GM21447 (cell line): ENCODE measurements around the gene CERS4.
"Not testable (repeated sequence)": the region's sequence is repeated elsewhere in the genome, so short reads cannot be mapped to it uniquely, and the experiment has no call there.

ENCODE experiments used
- ATAC-seq: cut with Tn5 transposase; IDR thresholded peaks from one replicate; pipeline ENCODE4 v1.9.1; 2021; ENCODE audit not compliant: unreplicated experiment

CERS4 gene

GRCh38 chr19:8208922-8209461 lies at the start of gene CERS4:
CERS4 (plus strand) TSS chr19:8209370; CDS start chr19:8251077, 41,707 bp downstream.
- peak; percentile 40 for ATAC-seq

- no peak for ATAC-seq
These were observed 48.0 kb upstream of the CERS4 start for GRCh38 chr19:8161135-8161646.

GRCh38 chr19:8163759-8164158 lies 45.4 kb upstream of the CERS4 start:
- no peak for ATAC-seq

GRCh38 chr19:8167985-8168384 lies 41.2 kb upstream of the CERS4 start:
- no peak for ATAC-seq

- ATAC-seq: no peak
These were observed 40.6 kb upstream of the CERS4 start for GRCh38 chr19:8168537-8168936.

GRCh38 chr19:8174706-8175105 lies 34.5 kb upstream of the CERS4 start:
- no peak for ATAC-seq

- no peak for ATAC-seq
These were observed 29.2 kb upstream of the CERS4 start for GRCh38 chr19:8180018-8180417.

GRCh38 chr19:8184274-8184673 lies 24.9 kb upstream of the CERS4 start:
- ATAC-seq: no peak

- ATAC-seq: no peak
These were observed 23.7 kb upstream of the CERS4 start for GRCh38 chr19:8185343-8186068.

GRCh38 chr19:8192221-8192820 lies 16.8 kb upstream of the CERS4 start:
- no peak for ATAC-seq

GRCh38 chr19:8194528-8195267 lies 14.5 kb upstream of the CERS4 start:
- no peak for ATAC-seq

- ATAC-seq: no peak
These were observed 12.8 kb upstream of the CERS4 start for GRCh38 chr19:8196271-8196927.

GRCh38 chr19:8203288-8204120 lies 5.7 kb upstream of the CERS4 start:
- ATAC-seq: not testable (repeated sequence)

GRCh38 chr19:8204961-8205360 lies 4.2 kb upstream of the CERS4 start:
- no peak for ATAC-seq

- ATAC-seq: no peak
These were observed 2.8 kb upstream of the CERS4 start for GRCh38 chr19:8206147-8207087.

- not testable (repeated sequence) for ATAC-seq
These were observed 1.8 kb upstream of the CERS4 start for GRCh38 chr19:8207326-8207725.

- no peak for ATAC-seq
These were observed 850 bp upstream of the CERS4 start for GRCh38 chr19:8208119-8208921.
